Fibroblast of skin of abdomen (primary cell): ENCODE data around the gene FSTL4.
"Not testable (repeated sequence)": the region's sequence is repeated elsewhere in the genome, so short reads cannot be mapped to it uniquely, and the experiment has no call there.

Source experiments
- DNase-seq: peaks from one replicate; pipeline ENCODE4 v3.0.0-alpha.2; 2013

The FSTL4 gene

DNA sequence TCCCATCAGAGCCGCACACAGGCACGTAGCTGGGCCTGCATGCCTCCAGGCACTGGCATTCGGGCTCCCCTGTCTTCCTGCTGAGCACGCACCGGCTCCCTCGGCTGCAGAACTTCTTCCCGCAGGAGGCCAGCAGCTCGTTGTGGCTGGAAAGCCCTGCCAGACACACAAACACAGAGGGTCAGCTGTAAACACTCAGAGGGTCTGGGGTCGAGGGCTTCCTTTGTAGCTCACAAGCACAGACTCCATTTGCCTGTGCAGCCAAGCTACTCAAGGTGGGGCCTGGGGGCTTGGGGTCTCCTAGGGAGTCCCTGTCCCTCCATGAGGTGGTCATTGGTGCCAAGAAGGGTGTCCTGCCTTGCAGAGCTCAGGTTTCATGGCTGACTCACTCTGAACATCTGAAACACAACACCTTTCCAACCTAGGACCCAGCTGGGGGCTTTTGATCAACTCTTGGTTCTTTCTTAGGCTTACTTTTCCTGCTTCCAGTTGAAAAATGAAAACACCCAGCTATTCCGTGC is 211.4 kb downstream of the FSTL4 start:
- no peak for DNase-seq

GRCh38 chr5:133400120-133400519 is 212.2 kb downstream of the FSTL4 start:
- no peak for DNase-seq

- no peak for DNase-seq
Observed at GRCh38 chr5:133399247-133399891, 213.0 kb downstream of the FSTL4 start.

- no peak for DNase-seq
Observed at GRCh38 chr5:133398646-133399101, 213.7 kb downstream of the FSTL4 start.

GRCh38 chr5:133397990-133398645 is 214.2 kb downstream of the FSTL4 start:
- DNase-seq: no peak

- no peak for DNase-seq
Observed at GRCh38 chr5:133397348-133397747, 215.0 kb downstream of the FSTL4 start.

- no peak for DNase-seq
Observed at GRCh38 chr5:133396814-133397213, 215.5 kb downstream of the FSTL4 start.

DNA sequence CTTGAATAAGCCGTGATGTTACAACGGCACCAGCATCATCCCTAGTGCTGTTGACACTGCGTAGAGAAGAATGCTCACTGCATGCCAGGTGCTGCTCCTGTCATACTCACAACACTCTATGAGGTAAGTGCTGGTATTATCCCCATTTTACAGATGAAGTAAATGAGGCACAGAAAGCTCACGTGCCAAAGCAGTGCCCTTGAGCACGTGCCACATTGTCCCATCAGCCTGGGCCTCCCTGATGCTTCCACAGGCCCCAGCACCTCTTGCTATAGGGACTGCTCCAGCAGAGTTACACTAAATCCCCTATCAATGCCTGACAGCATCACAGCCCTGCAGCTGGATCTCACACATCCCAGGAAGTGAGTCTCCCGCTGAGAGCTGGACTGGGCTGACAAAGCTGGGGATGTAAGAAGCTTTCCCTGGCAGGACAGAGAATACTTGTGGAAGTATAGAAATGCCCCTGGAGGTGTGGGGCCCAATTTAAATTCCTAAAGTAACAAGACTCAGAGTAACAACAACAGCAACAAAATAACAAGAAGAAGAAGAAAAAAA is 216.1 kb downstream of the FSTL4 start:
- no peak for DNase-seq

GRCh38 chr5:133395207-133395606 is 217.1 kb downstream of the FSTL4 start:
- DNase-seq: not testable (repeated sequence)

DNA sequence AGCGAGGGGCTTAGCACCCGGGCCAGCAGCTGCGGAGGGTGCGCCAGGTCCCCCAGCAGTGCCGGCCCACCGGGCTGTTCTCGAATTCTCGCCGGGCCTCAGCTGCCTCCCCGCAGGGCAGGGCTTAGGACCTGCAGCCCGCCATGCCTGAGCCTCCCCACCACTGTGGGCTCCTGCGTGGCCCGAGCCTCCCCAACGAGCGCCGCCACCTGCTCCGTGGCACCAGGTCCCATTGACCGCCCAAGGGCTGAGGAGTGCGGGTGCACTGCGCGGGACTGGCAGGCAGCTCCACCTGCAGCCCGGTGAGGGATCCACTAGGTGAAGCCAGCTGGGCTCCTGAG is 217.9 kb downstream of the FSTL4 start:
- DNase-seq: not testable (repeated sequence)

- no peak for DNase-seq
Observed at GRCh38 chr5:133393776-133394476, 218.4 kb downstream of the FSTL4 start.

- no peak for DNase-seq
Observed at GRCh38 chr5:133392448-133392847, 219.9 kb downstream of the FSTL4 start.

DNA sequence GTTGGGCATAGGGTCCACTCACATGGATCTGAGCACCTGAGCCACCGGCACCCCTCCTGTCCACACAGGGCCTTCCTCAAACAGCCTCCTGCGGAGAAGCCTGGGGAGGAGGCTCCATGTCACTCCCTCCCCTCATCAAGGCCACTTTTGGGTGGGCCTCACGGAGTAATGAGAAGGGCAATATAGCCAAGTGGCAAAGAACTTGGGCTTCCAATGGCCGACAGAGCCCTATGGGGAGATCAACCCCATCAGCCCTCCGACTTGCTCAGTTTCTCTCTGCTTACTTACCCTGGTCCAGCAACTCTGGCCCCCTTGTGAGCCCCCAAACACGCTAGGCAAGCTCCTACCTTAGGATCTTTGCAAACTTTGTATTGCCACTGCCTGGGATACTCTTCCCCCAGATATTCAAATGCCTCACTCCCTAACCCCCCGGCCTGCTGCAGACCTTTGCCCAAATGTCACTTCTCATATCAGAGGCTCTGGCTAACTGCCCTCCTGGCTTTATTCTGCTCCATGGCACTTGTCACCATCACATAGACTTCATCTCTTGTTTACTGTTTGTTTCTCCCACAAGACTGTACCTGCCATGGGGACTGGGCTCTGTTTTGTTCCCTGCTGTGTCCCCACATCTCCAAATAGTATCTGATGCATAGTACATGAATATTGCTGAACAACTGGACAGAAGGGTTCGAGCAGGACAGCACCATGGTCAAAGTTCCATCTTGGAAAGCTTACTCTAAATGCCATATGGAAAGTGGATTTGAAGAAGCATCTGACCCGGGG is 220.8 kb downstream of the FSTL4 start:
- DNase-seq: no peak

GRCh38 chr5:133390416-133391353 is 221.7 kb downstream of the FSTL4 start:
- no peak for DNase-seq

DNA sequence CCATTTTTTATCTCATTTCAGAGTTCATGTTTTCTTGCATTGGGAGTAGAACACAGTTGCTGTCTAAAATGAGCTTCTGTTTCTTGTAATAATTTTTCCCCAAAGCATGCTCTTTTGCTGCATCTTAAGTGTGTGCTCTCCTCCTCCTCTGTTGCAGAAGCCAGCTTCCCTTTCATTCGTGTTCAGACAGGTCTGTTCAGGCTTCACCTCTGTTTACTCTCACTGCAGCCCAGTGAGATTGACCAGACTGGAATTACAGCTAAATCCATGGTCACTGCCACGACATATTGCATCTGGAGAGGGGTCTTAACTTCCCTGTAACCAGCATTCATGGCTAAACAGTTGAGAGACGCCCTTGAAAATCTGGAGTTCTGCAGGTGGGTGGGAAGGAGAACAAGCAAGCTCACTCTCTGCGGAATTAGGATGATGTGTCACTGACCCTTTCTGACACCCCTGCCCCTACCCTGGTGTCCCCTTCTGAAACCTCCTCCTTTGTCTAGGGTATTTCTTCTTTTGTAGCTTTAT is 223.2 kb downstream of the FSTL4 start:
- DNase-seq: no peak

DNA sequence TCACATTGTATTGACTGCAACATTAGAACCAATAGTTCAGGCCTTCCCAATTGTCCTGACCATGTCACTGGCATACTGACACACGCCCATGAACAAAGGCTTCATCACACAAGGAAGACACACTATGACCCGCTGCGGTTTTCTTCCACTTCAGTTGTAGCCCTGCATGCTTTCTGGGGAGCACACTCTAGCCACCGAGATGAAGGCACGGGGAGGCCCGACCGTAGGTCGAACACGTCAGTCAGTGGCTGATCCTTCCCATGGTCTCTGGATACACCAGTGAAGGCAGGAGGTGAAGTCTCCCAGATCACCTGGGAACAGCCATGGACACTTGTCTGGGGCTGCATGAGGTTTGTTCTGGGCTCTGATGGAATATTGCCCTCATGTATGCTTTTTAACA is 224.7 kb downstream of the FSTL4 start:
- no peak for DNase-seq

DNA sequence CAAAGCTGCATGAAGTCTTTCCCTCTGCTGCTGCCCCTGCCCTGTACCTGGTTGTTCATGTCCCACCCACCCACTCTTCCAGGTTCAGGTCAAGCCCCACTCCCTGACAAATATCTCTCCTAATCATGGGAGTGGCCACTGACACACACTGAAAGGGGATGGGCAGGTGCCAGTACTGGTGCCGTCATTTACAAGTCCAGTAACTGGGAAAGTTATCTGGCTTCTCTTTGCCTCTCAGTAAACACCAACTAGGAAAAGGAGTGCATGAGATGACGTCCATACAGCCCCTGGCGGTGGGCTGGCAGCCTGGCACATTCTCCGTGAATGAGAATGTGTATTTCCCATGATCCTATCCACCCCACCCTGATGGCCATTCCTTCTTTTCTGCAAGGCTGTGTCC is 225.2 kb downstream of the FSTL4 start:
- no peak for DNase-seq

GRCh38 chr5:133386662-133387061 is 225.7 kb downstream of the FSTL4 start:
- DNase-seq: no peak

- DNase-seq: no peak
Observed at GRCh38 chr5:133385346-133385745, 227.0 kb downstream of the FSTL4 start.

DNA sequence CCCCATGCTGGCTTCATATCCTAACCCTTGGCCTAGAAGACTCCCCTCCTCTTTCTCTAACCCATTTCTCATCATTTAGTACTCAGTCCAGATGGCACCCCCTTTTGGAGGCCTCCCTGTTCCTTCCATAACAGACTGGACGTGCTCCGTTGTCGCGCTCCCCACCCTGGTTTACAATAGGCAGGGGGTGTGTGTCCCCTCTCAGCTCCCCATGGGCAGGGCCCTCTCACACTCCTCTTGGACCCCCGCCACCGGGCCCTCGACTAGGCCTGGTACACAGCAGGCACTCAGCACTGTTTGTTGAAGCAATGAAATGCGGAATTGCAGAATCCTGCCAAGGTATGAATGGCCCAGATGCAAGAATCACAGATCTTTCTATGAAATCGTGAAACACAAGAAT is 227.4 kb downstream of the FSTL4 start:
- no peak for DNase-seq
